H1 (cell line): Measurements from ENCODE around the gene FAM53B. TPM values are rescaled to one million over a fixed set of nuclear protein-coding genes. Genes with fewer than 3 reads are reported as not detected.

ENCODE experiments used
- CTCF ChIA-PET: fragments of 300-600 bp; sonication (Branson Sonifier 250); formaldehyde crosslinking; loops from one replicate; lab custom pipeline; 2021; ENCODE audit not compliant: partially characterized antibody; lab: Charles Lee
- POLR2A ChIA-PET: fragments of 300-600 bp; sonication (Branson Sonifier 250); formaldehyde crosslinking; loops from one replicate; lab custom pipeline; 2021; ENCODE audit warnings: inconsistent platforms; ENCODE audit not compliant: partially characterized antibody; lab: Charles Lee
- DNase-seq, 2 experiments: peaks; one replicate each; pipeline versions ENCODE4 v3.0.0 to v3.0.0-alpha.2; 2010 to 2022; ENCODE audit warnings: low spot score in 2 of 2, low read depth in 1 of 2, mixed read lengths in 1 of 2
- FAIRE-seq: peaks from 2 replicates; lab custom pipeline; 2011; peaks lifted over from hg19 to GRCh38; lab: Jason Lieb, UNC
- H2AFZ ChIP-seq: 2 replicates; pipeline ENCODE4 v1.8.1; 2012; ENCODE audit warnings: low read length, inconsistent platforms
- H2AK5ac ChIP-seq: 2 replicates; pipeline ENCODE4 v1.6.1; 2013; ENCODE audit warnings: low read depth, low read length
- H2BK120ac ChIP-seq: replicated peaks from 2 replicates; pipeline ENCODE3; 2013; ENCODE audit warnings: low read depth, low read length, inconsistent platforms
- H2BK12ac ChIP-seq: 2 replicates; pipeline ENCODE4 v1.6.1; 2013; ENCODE audit warnings: low read depth, low read length
- H2BK15ac ChIP-seq: 2 replicates; pipeline ENCODE4 v1.6.1; 2013; ENCODE audit warnings: low read length
- H2BK20ac ChIP-seq: 2 replicates; pipeline ENCODE4 v1.6.1; 2013; ENCODE audit warnings: low read length
- H2BK5ac ChIP-seq: 2 replicates; pipeline ENCODE4 v1.6.1; 2013; ENCODE audit warnings: low read depth, low read length
- H3K14ac ChIP-seq: 2 replicates; pipeline ENCODE4 v1.6.1; 2013; ENCODE audit warnings: inconsistent platforms; ENCODE audit not compliant: insufficient read length
- H3K18ac ChIP-seq: 2 replicates; pipeline ENCODE4 v1.6.1; 2013; ENCODE audit warnings: low read length; ENCODE audit errors: extremely low read depth
- H3K23ac ChIP-seq: 2 replicates; pipeline ENCODE4 v1.6.1; 2013; ENCODE audit warnings: inconsistent platforms; ENCODE audit not compliant: insufficient read length
- H3K23me2 ChIP-seq: 2 replicates; pipeline ENCODE4 v1.6.1; 2013; ENCODE audit warnings: low read depth, low read length
- H3K27ac ChIP-seq: 2 replicates; pipeline ENCODE4 v1.6.1; 2011; ENCODE audit warnings: low read depth, low read length, inconsistent platforms
- H3K27me3 ChIP-seq, 4 experiments: replicated peaks in 1 of 4; 1 replicate in 1 of 4; 2 replicates in 3 of 4; pipeline versions ENCODE4 v1.6.1 to v1.8.1; 2011 to 2013; ENCODE audit warnings: low read length in 3 of 4, mild to moderate bottlenecking in 3 of 4, inconsistent platforms in 2 of 4, mixed read lengths in 2 of 4, moderate library complexity in 1 of 4; ENCODE audit not compliant: control insufficient read depth in 3 of 4, insufficient read depth in 3 of 4; ENCODE audit errors: extremely low read depth in 1 of 4
- H3K36me3 ChIP-seq, 4 experiments: 2 replicates each; pipeline versions ENCODE4 v1.6.1 to v1.8.1; 2011 to 2013; ENCODE audit warnings: mild to moderate bottlenecking in 4 of 4, low read length in 3 of 4, moderate library complexity in 2 of 4, control low read depth in 1 of 4, inconsistent platforms in 1 of 4; ENCODE audit not compliant: insufficient read depth in 4 of 4, control insufficient read depth in 2 of 4
- H3K4ac ChIP-seq: replicated peaks from 2 replicates; pipeline ENCODE3; 2013; ENCODE audit warnings: low read length, low read depth, mixed read lengths, inconsistent platforms; ENCODE audit not compliant: insufficient read length
- H3K4me1 ChIP-seq, 4 experiments: replicated peaks in 1 of 4; 1 replicate in 1 of 4; 2 replicates in 3 of 4; pipeline versions ENCODE4 v1.6.1 to v1.8.1; 2011 to 2013; ENCODE audit warnings: low read length in 3 of 4, inconsistent platforms in 2 of 4, mixed read lengths in 1 of 4; ENCODE audit not compliant: insufficient read depth in 4 of 4, control insufficient read depth in 3 of 4
- H3K4me2 ChIP-seq, 2 experiments: 2 replicates each; pipeline versions ENCODE4 v1.6.1 to v1.8.1; 2011 to 2013; ENCODE audit warnings: low read depth in 2 of 2, low read length in 2 of 2, control low read depth in 1 of 2, inconsistent platforms in 1 of 2, mild to moderate bottlenecking in 1 of 2; ENCODE audit not compliant: insufficient read depth in 1 of 2
- H3K4me3 ChIP-seq, 4 experiments: fragments of 200-600, 300-600 bp in 1 of 4; sonication (generic), shearing (Covaris generic), sonication (Bioruptor Twin) in 1 of 4; 2 replicates each; pipeline versions ENCODE4 v1.5.1 to v1.8.1; 2011 to 2016; ENCODE audit warnings: low read length in 4 of 4, low read depth in 3 of 4, control low read depth in 2 of 4, inconsistent platforms in 2 of 4, mild to moderate bottlenecking in 2 of 4, mixed read lengths in 1 of 4, moderate library complexity in 1 of 4; ENCODE audit not compliant: insufficient read depth in 2 of 4; ENCODE audit errors: extremely low read depth in 1 of 4
- H3K56ac ChIP-seq: replicated peaks from 2 replicates; pipeline ENCODE3; 2013; ENCODE audit warnings: low read depth, mild to moderate bottlenecking, mixed read lengths, low read length, inconsistent platforms; ENCODE audit not compliant: insufficient read length
- H3K79me1 ChIP-seq: 2 replicates; pipeline ENCODE4 v1.6.1; 2013; ENCODE audit warnings: low read depth, low read length, control low read depth
- H3K79me2 ChIP-seq, 2 experiments: 2 replicates each; pipeline versions ENCODE4 v1.6.1 to v1.8.1; 2012 to 2013; ENCODE audit warnings: low read length in 2 of 2, mild to moderate bottlenecking in 2 of 2, inconsistent platforms in 1 of 2; ENCODE audit not compliant: insufficient read depth in 2 of 2, control insufficient read depth in 1 of 2
- H3K9ac ChIP-seq, 4 experiments: replicated peaks in 1 of 4; 1 replicate in 1 of 4; 2 replicates in 3 of 4; pipeline versions ENCODE4 v1.6.1 to v1.8.1; 2011 to 2013; ENCODE audit warnings: low read depth in 3 of 4, low read length in 3 of 4, control low read depth in 2 of 4, mild to moderate bottlenecking in 2 of 4, moderate library complexity in 2 of 4, inconsistent platforms in 1 of 4; ENCODE audit errors: extremely low read depth in 1 of 4
- H3K9me3 ChIP-seq, 2 experiments: 2 replicates each; pipeline versions ENCODE4 v1.6.1 to v1.8.1; 2012 to 2013; ENCODE audit warnings: mild to moderate bottlenecking in 2 of 2, moderate library complexity in 2 of 2, control low read depth in 1 of 2, inconsistent platforms in 1 of 2, low read depth in 1 of 2, low read length in 1 of 2, mixed read lengths in 1 of 2; ENCODE audit not compliant: insufficient read depth in 2 of 2
- H4K20me1 ChIP-seq, 2 experiments: replicated peaks in 1 of 2; 2 replicates each; pipeline versions ENCODE3 to v1.8.1; 2011 to 2013; ENCODE audit warnings: inconsistent platforms in 2 of 2, low read length in 2 of 2, mild to moderate bottlenecking in 1 of 2; ENCODE audit not compliant: insufficient read depth in 2 of 2, control insufficient read depth in 1 of 2
- H4K5ac ChIP-seq: 2 replicates; pipeline ENCODE4 v1.6.1; 2013; ENCODE audit warnings: low read length, low read depth, mixed read lengths, inconsistent platforms; ENCODE audit not compliant: insufficient read length
- H4K8ac ChIP-seq: 2 replicates; pipeline ENCODE4 v1.8.0; 2013; ENCODE audit warnings: mild to moderate bottlenecking, moderate library complexity, low read length, inconsistent platforms; ENCODE audit not compliant: insufficient read depth; ENCODE audit errors: extremely low read depth
- H4K91ac ChIP-seq: replicated peaks from 2 replicates; pipeline ENCODE3; 2013; ENCODE audit warnings: low read length, mixed read lengths, inconsistent platforms; ENCODE audit not compliant: insufficient read length
- SRF ChIP-seq: IDR thresholded peaks from 2 replicates; pipeline ENCODE4 v1.6.1; 2011; ENCODE audit warnings: mild to moderate bottlenecking, low read depth, low read length, moderate library complexity
- WGBS, 2 experiments: shearing (Covaris generic) in 1 of 2; methylation state at CpG; one replicate each; pipeline versions ENCODE4 v1.1.6 to v1.1.7; 2013 to 2015; ENCODE audit warnings: low lambda C conversion rate in 2 of 2, mixed read lengths in 2 of 2, inconsistent platforms in 1 of 2, low coverage in 1 of 2, missing lambda C conversion rate in 1 of 2; ENCODE audit not compliant: insufficient replicate concordance in 2 of 2, insufficient coverage in 1 of 2, insufficient read length in 1 of 2; ENCODE audit errors: extremely low coverage in 1 of 2, missing lambda C conversion rate in 1 of 2; 5-methylcytosine and 5-hydroxymethylcytosine counted together
- polyA plus RNA-seq, 7 experiments: library from polyadenylated mRNA; depleted of rRNA in 3 of 7; stranded (reverse) in 5 of 7; unstranded in 2 of 7; fragments of >200 nt in 5 of 7; fragments of 200-250 nt in 2 of 7; gene quantifications; 1 replicate in 5 of 7; 2 replicates in 1 of 7; 4 replicates in 1 of 7; pipeline versions ENCODE4 v1.2.1 to v1.2.3, GENCODE V29; 2011 to 2013; ENCODE audit warnings: missing spikeins in 2 of 7, mixed read lengths in 2 of 7
- total RNA-seq: library from RNA; stranded (reverse); fragmentation: NEBNext Ultra II Directional; extraction: Animal tissue kit (Norgen Biotek cat#: 25700); gene quantifications from 2 replicates; pipeline ENCODE4 v1.2.1, GENCODE V29; 2021
- TF ChIP-seq, protein P1 (sequence below): IDR thresholded peaks from 2 replicates; pipeline ENCODE4 v1.6.1; 2012; ENCODE audit warnings: inconsistent platforms

The FAM53B gene
- total and polyA plus RNA-seq, 2 of the 8 experiments (the other 6 are each of a cell fraction or from before 2014, with no cell fraction given): 5.3 to 14.4 TPM

DNA sequence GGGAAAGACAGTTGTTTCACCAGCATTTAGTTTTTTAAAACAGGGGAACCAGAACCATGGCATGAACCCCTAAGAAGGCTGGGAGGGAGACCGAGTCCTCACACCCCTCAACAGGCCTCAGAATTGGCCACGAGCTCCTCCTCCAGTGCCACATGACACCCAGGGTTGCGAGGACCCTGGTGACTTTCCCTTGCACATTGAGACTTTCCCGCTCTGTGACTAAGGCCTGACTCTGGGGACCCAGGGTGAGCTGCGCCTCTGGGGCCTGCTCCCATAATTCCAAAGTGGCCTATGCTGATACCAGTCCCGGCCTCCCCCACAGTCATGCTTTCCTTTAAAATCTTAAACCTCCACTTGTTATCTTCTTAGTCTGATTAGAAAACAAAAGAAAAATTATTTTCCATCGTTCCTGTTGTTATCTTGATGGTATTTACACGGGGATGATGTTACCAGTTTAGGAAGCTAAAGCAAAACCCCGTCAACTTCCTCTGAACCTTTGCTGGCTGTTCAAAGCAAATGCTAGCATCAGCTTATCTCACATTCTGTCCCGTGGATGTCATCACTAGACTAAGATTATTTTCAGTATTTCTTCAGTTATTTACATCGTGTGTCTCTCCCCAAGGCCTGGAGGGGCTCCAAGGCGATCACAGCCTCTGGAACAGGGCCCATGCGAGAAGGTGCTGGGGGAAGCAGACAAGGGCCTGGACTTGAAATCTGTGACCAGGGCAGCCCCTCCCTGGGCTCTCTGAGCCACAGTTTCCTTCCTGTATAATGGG lies 42.1 kb downstream of the FAM53B start:
- H3K9me3 ChIP-seq: no peaks in the 10 kb centered on the region
- ChIA-PET CTCF (interaction anchor here (1.0 to 4.0 kb wide), 4 partner anchors 14 to 43 kb away, joined by 3 to 31 read pairs (median 4); no protein-coding TSS in a partner anchor), POLR2A (interaction anchor here (1.2 kb wide), 1 partner anchor 39 kb away, joined by 3 read pairs; no protein-coding TSS in a partner anchor)
- no peaks in the 10 kb centered on the region for H3K79me2 ChIP-seq
- H3K4me3 ChIP-seq: no peak overlapping the region
- H3K4me2 ChIP-seq: no peak overlapping the region
- FAIRE-seq (no peak), DNase-seq (no peak)
- H3K79me1 ChIP-seq: peaks cover 6% of the 10 kb centered on the region; the same call in 1 of the 2 replicates
- H3K27me3 ChIP-seq: no peaks in the 10 kb centered on the region
- H3K27ac ChIP-seq: no peak overlapping the region
- no peak overlapping the region for H2AFZ ChIP-seq
- no peak overlapping the region for H2BK15ac ChIP-seq
- 88% methylated on average over 13 of the region's 13 CpGs; no CpG with 5 or more reads in 1 of the 2 experiments for WGBS, 2 experiments
- H3K18ac ChIP-seq: no peak overlapping the region
- no peak overlapping the region for H3K56ac ChIP-seq
- no peak overlapping the region for H2BK5ac ChIP-seq
- H2BK120ac ChIP-seq: no peak overlapping the region
- H3K36me3 ChIP-seq: no peaks in the 10 kb centered on the region
- no peak overlapping the region for H2BK12ac ChIP-seq
- H2BK20ac ChIP-seq: no peak overlapping the region
- no peaks in the 10 kb centered on the region for H3K23me2 ChIP-seq
- no peak overlapping the region for H2AK5ac ChIP-seq
- H4K91ac ChIP-seq: no peak overlapping the region
- H3K4ac ChIP-seq: no peak overlapping the region
- H4K20me1 ChIP-seq: peaks cover 3 to 12% of the 10 kb centered on the region in 2 experiments
- H3K9ac ChIP-seq: no peak overlapping the region
- TF ChIP-seq, protein P1, sequence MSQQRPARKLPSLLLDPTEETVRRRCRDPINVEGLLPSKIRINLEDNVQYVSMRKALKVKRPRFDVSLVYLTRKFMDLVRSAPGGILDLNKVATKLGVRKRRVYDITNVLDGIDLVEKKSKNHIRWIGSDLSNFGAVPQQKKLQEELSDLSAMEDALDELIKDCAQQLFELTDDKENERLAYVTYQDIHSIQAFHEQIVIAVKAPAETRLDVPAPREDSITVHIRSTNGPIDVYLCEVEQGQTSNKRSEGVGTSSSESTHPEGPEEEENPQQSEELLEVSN: 0 out of 2 replicates have a peak, but pooled peaks have one; percentile 34
- no peak for TF ChIP-seq SRF
- no peak overlapping the region for H3K14ac ChIP-seq
- no peak overlapping the region for H4K8ac ChIP-seq
- no peak overlapping the region for H3K23ac ChIP-seq
- H3K4me1 ChIP-seq: peaks cover 0 to 13% (median 8%) of the 10 kb centered on the region in 4 experiments; a peak in 5 of 7 replicates
- H4K5ac ChIP-seq: no peak overlapping the region
